BJ (cell line): ENCODE data around the gene ZNF423. TPM values are rescaled to one million over a fixed set of nuclear protein-coding genes. Genes with fewer than 3 reads are reported as not detected.

Experiments used
- CTCF ChIA-PET: fragments of 350-600 bp; formaldehyde crosslinking; extraction: SDS; loops from one replicate; lab custom pipeline; 2021; ENCODE audit warnings: antibody characterized with exemption, inconsistent platforms; lab: Yijun Ruan, JAX
- POLR2A ChIA-PET: fragments of 300-600 bp; sonication (Branson Sonifier 250); formaldehyde crosslinking; extraction: SDS; loops from one replicate; lab custom pipeline; 2021; ENCODE audit warnings: antibody characterized with exemption; lab: Charles Lee
- DNase-seq: peaks from one replicate; pipeline ENCODE4 v3.0.0-alpha.2; 2011; ENCODE audit warnings: low read depth
- H3K27me3 ChIP-seq: 2 replicates; pipeline ENCODE4 v1.6.0; 2011; ENCODE audit warnings: low read length; ENCODE audit not compliant: control insufficient read depth, insufficient read depth
- H3K36me3 ChIP-seq: 2 replicates; pipeline ENCODE4 v1.5.1; 2011; ENCODE audit warnings: low read length; ENCODE audit not compliant: control insufficient read depth, insufficient read depth
- H3K4me3 ChIP-seq: 2 replicates; pipeline ENCODE4 v1.5.1; 2011; ENCODE audit warnings: low read depth, mild to moderate bottlenecking, control low read depth, low read length
- CTCF ChIP-seq: IDR thresholded peaks from 2 replicates; pipeline ENCODE4 v1.5.1; 2011; ENCODE audit warnings: low read depth, mild to moderate bottlenecking, control low read depth, inconsistent platforms, low read length, moderate library complexity; ENCODE audit not compliant: insufficient read depth
- polyA plus RNA-seq: library from polyadenylated mRNA; depleted of rRNA; stranded (reverse); fragments of >200 nt; gene quantifications from 2 replicates; pipeline ENCODE4 v1.2.3, GENCODE V29; 2011

Gene ZNF423
- polyA plus RNA-seq, 1 experiment, result 0.22 TPM

- no peak for TF ChIP-seq CTCF
- no peak for DNase-seq
- POLR2A ChIA-PET, result no interaction called here
- Histone ChIP-seq H3K4me3 (no peak overlapping the region), H3K27me3 (no peaks in the 10 kb centered on the region), H3K36me3 (no peaks in the 10 kb centered on the region)
- CTCF ChIA-PET, result no interaction called here
These were observed 323.7 kb downstream of the ZNF423 start for GRCh38 chr16:49531931-49532840.

- DNase-seq, result no peak
- no peaks in the 10 kb centered on the region for H3K27me3 ChIP-seq
- ChIA-PET POLR2A (no interaction called here), CTCF (no interaction called here)
- no peak for TF ChIP-seq CTCF
- no peaks in the 10 kb centered on the region for H3K36me3 ChIP-seq
- H3K4me3 ChIP-seq, result no peak overlapping the region
These were observed 324.5 kb downstream of the ZNF423 start for GRCh38 chr16:49531425-49531824.

- H3K27me3 ChIP-seq, result no peaks in the 10 kb centered on the region
- ChIA-PET POLR2A (no interaction called here), CTCF (no interaction called here)
- no peak for DNase-seq
- H3K36me3 ChIP-seq, result no peaks in the 10 kb centered on the region
- no peak overlapping the region for H3K4me3 ChIP-seq
- TF ChIP-seq CTCF, result no peak
These were observed 325.4 kb downstream of the ZNF423 start for GRCh38 chr16:49530427-49530970.

GRCh38 chr16:49529411-49530045 lies 326.4 kb downstream of the ZNF423 start:
- no peak for TF ChIP-seq CTCF
- H3K4me3 ChIP-seq, result no peak overlapping the region
- POLR2A ChIA-PET, result no interaction called here
- no peaks in the 10 kb centered on the region for H3K36me3 ChIP-seq
- no peak for DNase-seq
- no peaks in the 10 kb centered on the region for H3K27me3 ChIP-seq
- CTCF ChIA-PET, result no interaction called here

- Histone ChIP-seq H3K4me3 (no peak overlapping the region), H3K27me3 (no peaks in the 10 kb centered on the region), H3K36me3 (no peaks in the 10 kb centered on the region)
- no peak for TF ChIP-seq CTCF
- ChIA-PET POLR2A (no interaction called here), CTCF (no interaction called here)
- DNase-seq, result no peak
These were observed 327.0 kb downstream of the ZNF423 start for GRCh38 chr16:49528866-49529288.
